ENCODE measurements around the gene CPNE6. TPM values are rescaled to one million over a fixed set of nuclear protein-coding genes. Genes with fewer than 3 reads are reported as not detected.

CPNE6 gene
- total and polyA plus RNA-seq, 2 of the 13 experiments (the other 11 are each of a cell fraction or from before 2014, with no cell fraction given) = not detected

DNA sequence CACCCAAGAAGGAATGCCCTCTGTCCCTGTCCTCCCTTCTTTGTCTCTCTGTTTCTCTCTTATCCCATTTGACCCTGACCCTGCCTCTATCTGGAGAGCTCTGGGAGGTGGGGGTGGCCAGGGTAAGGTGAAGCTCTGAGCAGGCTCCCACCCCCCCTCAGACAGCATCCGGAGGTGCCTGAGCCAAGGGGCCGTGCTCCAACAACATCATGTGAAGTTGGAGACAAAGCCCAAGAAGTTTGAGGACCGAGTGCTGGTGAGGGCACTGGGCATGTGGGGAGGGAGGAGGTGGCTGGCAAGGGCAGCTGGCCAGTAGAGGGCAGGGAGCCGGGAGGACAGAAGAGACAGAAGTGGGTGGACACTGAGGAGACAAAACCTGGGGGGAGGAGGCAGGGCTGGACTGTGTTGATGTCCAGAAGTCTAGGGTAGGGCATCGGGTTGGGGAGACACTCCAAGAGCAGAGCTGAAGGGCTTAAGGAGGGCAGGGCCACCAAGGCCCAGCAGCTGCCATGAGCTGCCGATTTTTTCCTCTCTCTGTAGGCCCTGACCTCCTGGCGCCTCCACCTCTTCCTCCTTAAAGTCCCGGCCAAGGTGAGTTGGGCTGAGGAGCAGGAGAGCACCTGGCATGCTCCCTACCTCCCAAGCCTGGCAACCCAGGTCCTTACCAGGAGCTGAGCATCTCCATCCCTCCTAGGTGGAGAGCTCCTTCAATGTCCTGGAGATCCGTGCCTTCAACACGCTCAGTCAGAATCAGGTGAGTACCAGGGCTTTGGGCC lies 17.6 kb upstream of the CPNE6 start (continued):
- TF ChIP-seq NR2F1 (CRISPR knock-in tag; IDR thresholded peaks at IDR 0.05) (0 out of 4 replicates have a peak, but pooled peaks of 1 of the 2 experiments have one; percentile 32), KLF15 (CRISPR knock-in tag; IDR thresholded peaks at IDR 0.05; ENCODE audit: borderline replicate concordance) (no peak), SRSF1 (optimal IDR thresholded peaks at IDR 0.05; ENCODE audit: low read depth, low read length) (peak; percentile 56), ZNF567 (CRISPR knock-in tag; IDR thresholded peaks at IDR 0.05; ENCODE audit: borderline replicate concordance) (no peak), NFIB (CRISPR knock-in tag; IDR thresholded peaks at IDR 0.05; ENCODE audit: borderline replicate concordance) (0 out of 2 replicates have a peak, but pooled peaks have one; percentile 84)
- TF ChIP-seq, protein P1, sequence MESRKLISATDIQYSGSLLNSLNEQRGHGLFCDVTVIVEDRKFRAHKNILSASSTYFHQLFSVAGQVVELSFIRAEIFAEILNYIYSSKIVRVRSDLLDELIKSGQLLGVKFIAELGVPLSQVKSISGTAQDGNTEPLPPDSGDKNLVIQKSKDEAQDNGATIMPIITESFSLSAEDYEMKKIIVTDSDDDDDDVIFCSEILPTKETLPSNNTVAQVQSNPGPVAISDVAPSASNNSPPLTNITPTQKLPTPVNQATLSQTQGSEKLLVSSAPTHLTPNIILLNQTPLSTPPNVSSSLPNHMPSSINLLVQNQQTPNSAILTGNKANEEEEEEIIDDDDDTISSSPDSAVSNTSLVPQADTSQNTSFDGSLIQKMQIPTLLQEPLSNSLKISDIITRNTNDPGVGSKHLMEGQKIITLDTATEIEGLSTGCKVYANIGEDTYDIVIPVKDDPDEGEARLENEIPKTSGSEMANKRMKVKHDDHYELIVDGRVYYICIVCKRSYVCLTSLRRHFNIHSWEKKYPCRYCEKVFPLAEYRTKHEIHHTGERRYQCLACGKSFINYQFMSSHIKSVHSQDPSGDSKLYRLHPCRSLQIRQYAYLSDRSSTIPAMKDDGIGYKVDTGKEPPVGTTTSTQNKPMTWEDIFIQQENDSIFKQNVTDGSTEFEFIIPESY (CRISPR knock-in tag; IDR thresholded peaks at IDR 0.05) = no peak

DNA sequence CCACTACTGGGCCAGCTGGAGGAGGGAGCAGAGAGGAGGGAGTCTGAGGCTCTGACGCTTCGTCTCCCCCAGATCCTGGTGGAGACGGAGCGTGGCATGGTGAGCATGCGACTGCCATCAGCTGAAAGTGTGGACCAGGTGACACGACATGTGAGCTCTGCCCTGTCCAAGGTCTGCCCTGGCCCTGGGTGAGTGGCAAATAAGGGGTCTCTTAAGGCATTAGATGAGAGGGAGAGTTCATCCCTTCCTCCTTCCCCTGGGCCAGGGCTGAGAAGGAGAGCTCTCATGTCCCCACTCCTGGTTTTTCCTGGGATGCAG lies 17.1 kb upstream of the CPNE6 start:
- H3K4me2 ChIP-seq (ENCODE audit: low read depth, low read length) = no peak overlapping the region
- FAIRE-seq = no peak
- no peak overlapping the region for H3K4me3 ChIP-seq (replicated peaks in 1 of 3; ENCODE audit: insufficient read depth in 1 of 3, low read depth in 2 of 3, low read length in 3 of 3)
- H3K27me3 ChIP-seq (ENCODE audit: control insufficient read depth in 1 of 2, insufficient read depth in 2 of 2, low read length in 2 of 2) = peaks cover 20 to 80% of the 10 kb centered on the region in 2 experiments
- CTCF ChIA-PET (ENCODE audit: low intra/inter-chr PET ratio, low total read pairs) = no interaction called here
- no peaks in the 10 kb centered on the region for H3K9me3 ChIP-seq (ENCODE audit: low read length)
- H3K9ac ChIP-seq (ENCODE audit: insufficient read depth, low read depth, low read length) = no peak overlapping the region
- POLR2A ChIA-PET = interaction anchor here (1.0 to 6.3 kb wide), 5 partner anchors 27 to 188 kb away, joined by 4 to 124 read pairs (median 6); partner anchors contain the start of genes DCAF11, NRL, PCK2 and PSME2
- TF ChIP-seq, protein P2, sequence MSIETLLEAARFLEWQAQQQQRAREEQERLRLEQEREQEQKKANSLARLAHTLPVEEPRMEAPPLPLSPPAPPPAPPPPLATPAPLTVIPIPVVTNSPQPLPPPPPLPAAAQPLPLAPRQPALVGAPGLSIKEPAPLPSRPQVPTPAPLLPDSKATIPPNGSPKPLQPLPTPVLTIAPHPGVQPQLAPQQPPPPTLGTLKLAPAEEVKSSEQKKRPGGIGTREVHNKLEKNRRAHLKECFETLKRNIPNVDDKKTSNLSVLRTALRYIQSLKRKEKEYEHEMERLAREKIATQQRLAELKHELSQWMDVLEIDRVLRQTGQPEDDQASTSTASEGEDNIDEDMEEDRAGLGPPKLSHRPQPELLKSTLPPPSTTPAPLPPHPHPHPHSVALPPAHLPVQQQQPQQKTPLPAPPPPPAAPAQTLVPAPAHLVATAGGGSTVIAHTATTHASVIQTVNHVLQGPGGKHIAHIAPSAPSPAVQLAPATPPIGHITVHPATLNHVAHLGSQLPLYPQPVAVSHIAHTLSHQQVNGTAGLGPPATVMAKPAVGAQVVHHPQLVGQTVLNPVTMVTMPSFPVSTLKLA (IDR thresholded peaks at IDR 0.05) = no peak
- TF ChIP-seq, protein P3, sequence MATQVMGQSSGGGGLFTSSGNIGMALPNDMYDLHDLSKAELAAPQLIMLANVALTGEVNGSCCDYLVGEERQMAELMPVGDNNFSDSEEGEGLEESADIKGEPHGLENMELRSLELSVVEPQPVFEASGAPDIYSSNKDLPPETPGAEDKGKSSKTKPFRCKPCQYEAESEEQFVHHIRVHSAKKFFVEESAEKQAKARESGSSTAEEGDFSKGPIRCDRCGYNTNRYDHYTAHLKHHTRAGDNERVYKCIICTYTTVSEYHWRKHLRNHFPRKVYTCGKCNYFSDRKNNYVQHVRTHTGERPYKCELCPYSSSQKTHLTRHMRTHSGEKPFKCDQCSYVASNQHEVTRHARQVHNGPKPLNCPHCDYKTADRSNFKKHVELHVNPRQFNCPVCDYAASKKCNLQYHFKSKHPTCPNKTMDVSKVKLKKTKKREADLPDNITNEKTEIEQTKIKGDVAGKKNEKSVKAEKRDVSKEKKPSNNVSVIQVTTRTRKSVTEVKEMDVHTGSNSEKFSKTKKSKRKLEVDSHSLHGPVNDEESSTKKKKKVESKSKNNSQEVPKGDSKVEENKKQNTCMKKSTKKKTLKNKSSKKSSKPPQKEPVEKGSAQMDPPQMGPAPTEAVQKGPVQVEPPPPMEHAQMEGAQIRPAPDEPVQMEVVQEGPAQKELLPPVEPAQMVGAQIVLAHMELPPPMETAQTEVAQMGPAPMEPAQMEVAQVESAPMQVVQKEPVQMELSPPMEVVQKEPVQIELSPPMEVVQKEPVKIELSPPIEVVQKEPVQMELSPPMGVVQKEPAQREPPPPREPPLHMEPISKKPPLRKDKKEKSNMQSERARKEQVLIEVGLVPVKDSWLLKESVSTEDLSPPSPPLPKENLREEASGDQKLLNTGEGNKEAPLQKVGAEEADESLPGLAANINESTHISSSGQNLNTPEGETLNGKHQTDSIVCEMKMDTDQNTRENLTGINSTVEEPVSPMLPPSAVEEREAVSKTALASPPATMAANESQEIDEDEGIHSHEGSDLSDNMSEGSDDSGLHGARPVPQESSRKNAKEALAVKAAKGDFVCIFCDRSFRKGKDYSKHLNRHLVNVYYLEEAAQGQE (IDR thresholded peaks at IDR 0.05; ENCODE audit: borderline replicate concordance in 1 of 2, low read depth in 1 of 2, low read length in 2 of 2) = peak in 1 of 2 experiments; percentile 49; a peak in 1 of 4 replicates
- no peak for TF ChIP-seq ATF7-NPFF (CRISPR knock-in tag; IDR thresholded peaks at IDR 0.05; ENCODE audit: low read depth)
- TF ChIP-seq MYC (CRISPR knock-in tag; IDR thresholded peaks at IDR 0.05; ENCODE audit: borderline replicate concordance) = 0 out of 2 replicates have a peak, but pooled peaks have one; percentile 21
- ATAC-seq = no peak
- intact Hi-C loops (cut with micrococcal nuclease; ENCODE audit: unreplicated experiment) = no loop called here
- peaks cover 45% of the 10 kb centered on the region for H3K4me1 ChIP-seq (ENCODE audit: insufficient read depth, low read length)
- in situ Hi-C loops (cut with HindIII; ENCODE audit: extremely low pct_ligation_motif_present, low pct_unique_long_range_greater_than_20kb) = loop anchor here (5.0 kb wide), 1 partner anchor 47 kb away; no protein-coding TSS in a partner anchor
- no peaks in the 10 kb centered on the region for H3K36me3 ChIP-seq (replicated peaks in 1 of 2; ENCODE audit: control insufficient read depth in 1 of 2, insufficient read depth in 2 of 2, low read length in 2 of 2)
- no peak overlapping the region for H3K27ac ChIP-seq (ENCODE audit: extremely low read length, insufficient read depth, low read length)
- no TSS peak for BruUV-seq (replicated peaks)
- H2AFZ ChIP-seq (ENCODE audit: low read length) = no peak overlapping the region
- H3K79me2 ChIP-seq (ENCODE audit: insufficient read depth, low read length) = no peaks in the 10 kb centered on the region
- DNase-seq (ENCODE audit: low spot score) = no peak
- 45% methylated on average over 6 of the region's 6 CpGs for WGBS (ENCODE audit: low lambda C conversion rate)
- H4K20me1 ChIP-seq (ENCODE audit: insufficient read depth, low read length) = no peaks in the 10 kb centered on the region

Measured in HepG2 (cell line).